GM12873 (cell line): ENCODE data around the gene SUGP2.

Experiments
- TF ChIP-seq, protein P1 (sequence below): IDR thresholded peaks from 2 replicates; pipeline ENCODE4 v1.5.1; 2012; ENCODE audit warnings: low read depth, mild to moderate bottlenecking, moderate library complexity, low read length, control low read depth; ENCODE audit not compliant: insufficient read depth; ENCODE audit errors: missing control alignments

The SUGP2 gene

DNA sequence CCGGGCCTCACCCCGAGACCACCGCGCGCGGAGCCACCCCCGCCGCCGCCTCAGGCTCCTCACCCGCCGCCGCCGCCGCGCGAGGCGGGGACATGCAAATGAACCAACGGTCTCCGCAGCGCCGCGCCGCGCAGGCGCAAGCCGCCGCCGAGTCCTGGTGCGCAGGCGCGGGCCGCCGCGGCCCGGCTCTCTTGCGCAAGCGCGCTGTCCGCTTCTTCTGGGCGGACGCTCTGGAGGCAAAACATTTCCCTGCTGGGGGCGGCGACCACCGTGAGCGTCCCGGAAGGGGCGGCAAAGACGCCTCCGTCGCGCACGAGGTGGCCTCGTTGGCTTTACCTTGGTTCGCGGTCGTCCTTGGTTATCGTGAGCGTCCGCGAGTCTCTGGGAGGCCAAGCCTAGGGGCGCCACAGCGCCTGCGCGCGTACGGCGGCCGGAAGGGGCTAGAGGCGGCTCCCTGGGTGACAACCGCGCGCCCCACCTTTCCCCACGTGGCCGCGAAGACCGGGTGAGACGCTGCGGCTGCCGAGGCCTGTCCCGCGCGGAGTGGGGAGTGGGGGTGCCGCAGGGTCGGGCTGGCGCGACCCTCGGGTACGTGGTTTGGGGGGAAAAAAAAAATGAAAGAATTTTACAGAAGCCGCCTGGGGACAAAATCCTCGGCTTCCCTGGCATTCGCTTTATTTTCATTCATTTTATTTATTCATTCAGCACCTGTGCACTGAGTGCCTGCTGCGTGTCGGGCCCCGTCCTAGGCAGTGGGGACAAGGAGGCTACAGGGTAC, at the start of gene SUGP2, which contains the start of gene ARMC6:
TSS of gene SUGP2 (minus strand) at position 92 of the 778 bp plus-strand sequence. CDS start 2,446 bp downstream, outside the sequence.
TSS of gene ARMC6 (plus strand) at position 178 of the 778 bp plus-strand sequence. CDS start 607 bp downstream, outside the sequence.
- TF ChIP-seq, protein P1, sequence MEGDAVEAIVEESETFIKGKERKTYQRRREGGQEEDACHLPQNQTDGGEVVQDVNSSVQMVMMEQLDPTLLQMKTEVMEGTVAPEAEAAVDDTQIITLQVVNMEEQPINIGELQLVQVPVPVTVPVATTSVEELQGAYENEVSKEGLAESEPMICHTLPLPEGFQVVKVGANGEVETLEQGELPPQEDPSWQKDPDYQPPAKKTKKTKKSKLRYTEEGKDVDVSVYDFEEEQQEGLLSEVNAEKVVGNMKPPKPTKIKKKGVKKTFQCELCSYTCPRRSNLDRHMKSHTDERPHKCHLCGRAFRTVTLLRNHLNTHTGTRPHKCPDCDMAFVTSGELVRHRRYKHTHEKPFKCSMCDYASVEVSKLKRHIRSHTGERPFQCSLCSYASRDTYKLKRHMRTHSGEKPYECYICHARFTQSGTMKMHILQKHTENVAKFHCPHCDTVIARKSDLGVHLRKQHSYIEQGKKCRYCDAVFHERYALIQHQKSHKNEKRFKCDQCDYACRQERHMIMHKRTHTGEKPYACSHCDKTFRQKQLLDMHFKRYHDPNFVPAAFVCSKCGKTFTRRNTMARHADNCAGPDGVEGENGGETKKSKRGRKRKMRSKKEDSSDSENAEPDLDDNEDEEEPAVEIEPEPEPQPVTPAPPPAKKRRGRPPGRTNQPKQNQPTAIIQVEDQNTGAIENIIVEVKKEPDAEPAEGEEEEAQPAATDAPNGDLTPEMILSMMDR: no peak

DNA sequence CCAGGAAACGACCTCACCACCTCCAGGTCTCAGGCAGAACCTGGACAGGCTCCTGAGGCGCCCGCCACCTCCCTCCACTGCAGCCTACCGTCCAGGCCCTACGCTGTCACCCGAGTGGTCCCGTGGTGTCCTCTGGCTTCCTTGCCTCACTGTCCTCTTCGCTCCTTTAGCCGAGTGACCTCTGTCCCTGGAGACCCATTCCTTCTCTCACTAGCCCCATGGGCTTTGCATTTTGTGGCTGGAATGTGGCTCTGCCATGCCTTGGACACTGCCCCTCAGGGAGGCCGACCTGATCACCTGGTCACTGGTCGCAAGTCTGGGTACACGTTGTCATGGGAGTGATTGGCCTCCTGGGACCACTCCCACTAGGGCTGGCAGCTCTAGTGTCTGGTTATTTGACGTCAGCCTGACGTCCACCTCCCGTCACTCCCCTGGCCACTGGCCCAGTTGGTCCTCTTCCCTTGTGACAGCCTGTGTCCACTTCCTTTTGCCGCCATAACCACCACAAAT, 48.4 kb upstream of the SUGP2 start:
- TF ChIP-seq, protein P1: no peak

DNA sequence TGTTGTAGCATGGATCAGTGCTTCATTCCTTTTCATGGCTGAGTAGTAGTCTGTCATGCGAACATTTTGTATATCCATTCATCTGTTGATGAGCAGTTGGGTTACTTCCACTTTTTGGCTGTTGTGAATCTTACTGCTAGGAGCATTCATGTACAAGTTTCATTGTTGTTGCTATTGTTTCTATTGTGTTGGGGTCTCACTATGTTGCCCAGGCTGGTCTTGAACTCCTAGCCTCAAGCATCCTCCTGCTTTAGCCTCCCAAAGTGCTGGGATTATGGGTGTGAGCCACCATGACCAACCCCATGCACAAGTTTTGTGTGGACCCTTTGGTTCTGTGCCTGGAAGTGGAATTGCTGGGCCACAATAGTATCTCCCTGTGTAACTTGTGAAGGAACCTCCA, 46.3 kb upstream of the SUGP2 start:
- TF ChIP-seq, protein P1: no peak

DNA sequence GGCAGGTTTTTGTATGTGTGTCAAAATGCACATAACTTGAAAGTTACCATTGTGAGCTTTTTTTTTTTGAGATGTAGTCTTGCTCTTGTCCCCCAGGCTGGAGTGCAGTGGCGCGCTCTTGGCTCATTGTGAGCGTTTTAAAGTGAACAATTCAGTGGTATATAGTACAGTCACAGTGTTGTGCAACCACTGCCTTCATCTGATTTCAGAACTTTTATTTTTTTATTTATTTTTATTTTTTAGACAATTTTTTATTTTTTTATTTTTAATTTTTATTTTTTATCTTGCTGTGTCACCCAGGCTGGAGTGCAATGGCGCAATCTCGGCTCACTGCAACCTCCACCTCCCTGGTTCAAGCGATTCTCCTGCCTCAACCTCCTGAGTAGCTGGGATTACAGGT, 45.5 kb upstream of the SUGP2 start:
- TF ChIP-seq, protein P1: no peak

DNA sequence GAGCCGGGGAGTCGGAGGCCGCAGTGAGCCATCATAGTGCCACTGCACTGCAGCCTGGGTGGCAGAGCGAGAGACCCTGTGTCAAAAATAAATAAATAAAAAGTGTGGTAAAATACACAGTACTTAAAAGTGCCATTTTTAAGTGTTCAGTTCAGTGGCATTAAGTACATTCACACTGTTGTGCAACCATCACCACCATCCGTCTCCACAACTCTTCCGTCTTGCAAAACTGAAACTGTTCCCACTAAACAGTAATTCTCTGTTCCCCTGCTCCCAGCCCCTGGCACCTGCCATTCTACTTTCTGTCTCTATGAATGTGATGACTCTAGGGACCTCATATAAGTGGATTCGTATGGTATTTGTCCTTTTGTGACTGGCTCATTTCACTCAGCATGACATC, 43.8 kb upstream of the SUGP2 start:
- TF ChIP-seq, protein P1: no peak

DNA sequence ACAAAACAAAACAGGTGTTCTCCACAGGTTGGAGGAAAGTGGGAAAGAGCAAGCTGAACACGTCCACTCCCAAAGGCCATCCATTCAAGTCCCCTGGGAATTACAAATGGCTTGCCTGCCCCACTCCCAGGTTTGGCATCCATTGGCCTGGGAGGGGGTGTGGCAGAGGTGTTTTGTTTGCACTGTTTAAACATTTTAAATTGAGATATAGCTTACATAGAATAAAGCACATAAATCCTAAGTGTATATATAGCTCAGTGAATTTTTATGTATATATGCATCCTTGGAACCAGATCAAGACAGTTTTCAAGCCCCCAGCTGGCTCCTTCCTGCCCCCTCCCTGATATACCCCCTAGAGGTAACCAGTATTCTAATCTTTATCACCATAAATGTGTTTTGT, 43.2 kb upstream of the SUGP2 start:
- TF ChIP-seq, protein P1: no peak

DNA sequence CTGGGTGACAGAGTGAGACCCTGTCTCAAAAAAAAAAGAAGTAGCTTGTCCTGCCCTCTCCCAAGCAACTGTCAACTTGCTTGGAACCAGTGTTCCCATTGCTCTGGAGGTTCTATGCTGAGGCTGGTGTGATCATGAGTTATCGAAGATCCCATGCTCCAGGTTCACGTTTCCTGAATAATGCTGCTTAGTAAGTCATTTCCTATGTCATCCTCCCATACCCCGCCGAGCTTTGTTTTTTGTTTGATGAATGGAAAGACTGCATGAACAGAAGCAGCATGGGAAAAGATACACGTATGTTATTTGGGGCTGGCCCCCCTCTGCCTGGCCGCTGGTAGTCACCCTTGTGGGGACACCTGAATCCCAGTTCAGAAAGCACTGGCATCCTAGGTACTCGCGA, 41.8 kb upstream of the SUGP2 start:
- TF ChIP-seq, protein P1: no peak
